ENCODE data around the gene SMARCC2.

The SMARCC2 gene

GRCh38 chr12:56146492-56147460, 42.5 kb downstream of the SMARCC2 start:
- DNase-seq = no peak

GRCh38 chr12:56145217-56145616, 44.1 kb downstream of the SMARCC2 start:
- DNase-seq = no peak

DNA sequence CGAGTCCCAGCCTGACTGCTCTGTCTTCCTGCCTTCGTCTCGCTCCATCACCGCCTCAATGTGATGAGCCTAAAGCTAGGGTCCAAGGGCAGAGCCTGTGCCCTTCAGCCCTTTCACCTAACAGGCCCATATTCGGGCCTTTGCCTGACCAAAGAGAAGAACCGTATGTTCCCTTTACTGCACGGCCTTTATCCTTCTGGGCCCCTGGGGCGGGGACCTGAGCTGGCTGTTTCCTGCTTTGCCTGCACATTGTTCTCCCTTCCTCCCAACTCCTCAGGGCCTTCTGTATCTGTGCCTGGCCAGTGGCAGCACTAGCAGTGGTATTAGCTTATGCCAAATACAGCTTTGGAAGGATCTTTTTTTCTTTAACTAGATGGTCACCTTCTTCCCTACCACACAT, 45.4 kb downstream of the SMARCC2 start:
- DNase-seq = no peak

- DNase-seq = no peak
These were observed 46.1 kb downstream of the SMARCC2 start for GRCh38 chr12:56143217-56143616.

- DNase-seq = peak in 1 of 2 donors; percentile 34
These were observed 47.1 kb downstream of the SMARCC2 start for GRCh38 chr12:56141946-56142784.

DNA sequence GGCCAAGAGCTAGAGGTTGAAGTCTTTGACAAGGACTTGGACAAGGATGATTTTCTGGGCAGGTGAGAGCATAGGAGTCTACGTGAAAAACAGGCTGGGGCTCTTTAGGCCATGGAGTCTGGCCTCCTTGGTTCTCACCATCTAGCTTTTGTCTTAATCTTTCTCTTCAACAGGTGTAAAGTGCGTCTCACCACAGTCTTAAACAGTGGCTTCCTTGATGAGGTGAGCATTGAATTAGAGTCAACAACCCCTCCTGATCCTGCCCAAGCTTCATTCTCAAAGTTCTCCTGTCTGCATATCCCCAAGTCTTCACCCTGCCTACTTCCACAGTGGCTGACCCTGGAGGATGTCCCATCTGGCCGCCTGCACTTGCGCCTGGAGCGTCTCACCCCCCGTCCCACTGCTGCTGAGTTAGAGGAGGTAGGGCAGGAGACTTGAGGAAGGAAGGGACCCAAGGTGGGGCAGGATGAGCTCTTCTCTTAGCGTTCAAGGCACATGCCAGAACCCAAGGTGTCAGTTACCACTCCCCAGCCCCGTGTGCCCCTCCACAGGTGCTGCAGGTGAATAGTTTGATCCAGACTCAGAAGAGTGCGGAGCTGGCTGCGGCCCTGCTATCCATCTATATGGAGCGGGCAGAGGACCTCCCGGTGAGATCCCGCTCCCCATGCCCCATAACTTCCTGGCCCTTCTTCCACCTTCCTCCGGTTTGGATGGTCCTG, 51.3 kb downstream of the SMARCC2 start:
- no peak for DNase-seq

GRCh38 chr12:56134897-56135296, 54.4 kb downstream of the SMARCC2 start:
- no peak for DNase-seq

GRCh38 chr12:56130876-56131275, 58.4 kb downstream of the SMARCC2 start:
- DNase-seq = no peak

GRCh38 chr12:56129942-56130495, 59.3 kb downstream of the SMARCC2 start:
- no peak for DNase-seq

DNA sequence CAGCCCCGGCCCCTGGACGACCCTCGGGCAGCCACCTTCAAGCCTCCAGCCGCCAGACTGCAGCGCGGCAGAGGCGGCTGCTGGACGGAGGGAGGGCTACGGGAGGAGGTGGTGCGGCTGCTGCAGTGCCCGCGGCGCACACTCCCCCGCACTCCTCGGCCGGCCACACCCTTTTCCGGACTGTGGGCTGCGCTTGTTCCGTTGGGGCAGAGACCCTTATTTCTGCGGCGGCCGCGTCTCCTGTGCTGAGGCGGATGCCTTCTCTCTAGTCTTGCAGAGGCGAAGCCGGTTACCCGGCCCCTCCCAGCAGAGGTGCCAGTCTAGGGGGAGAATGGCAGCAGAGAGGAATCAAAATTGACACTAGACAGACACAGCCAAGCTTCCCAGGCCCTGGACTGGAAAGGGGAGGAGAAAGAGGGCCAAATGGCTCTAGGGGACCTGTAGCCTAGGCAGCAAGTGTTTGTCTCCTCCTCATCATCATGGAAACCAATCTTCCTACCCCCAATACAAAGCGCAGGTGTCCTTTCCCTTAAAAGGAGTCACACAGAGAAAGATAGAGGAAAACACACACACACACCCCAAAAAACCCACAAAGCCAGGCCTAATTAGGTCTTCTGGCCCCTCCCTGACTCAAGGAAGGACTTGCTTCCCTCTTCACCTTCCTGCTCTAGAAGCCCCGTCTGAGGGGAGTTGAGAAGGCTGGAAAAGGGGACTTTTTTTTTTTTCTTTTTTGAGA, 59.9 kb downstream of the SMARCC2 start:
- peak; percentile 54 to 62 for DNase-seq

- peak; percentile 31 to 32 for DNase-seq
These were observed 60.5 kb downstream of the SMARCC2 start for GRCh38 chr12:56128670-56129205.

GRCh38 chr12:56127888-56128669, 61.2 kb downstream of the SMARCC2 start, which contains the start of gene ESYT1:
Gene ESYT1, plus strand, starts transcription at chr12:56128267. Its CDS starts 53 bp downstream, at chr12:56128320.
- DNase-seq = peak; percentile 99 to 100

DNA sequence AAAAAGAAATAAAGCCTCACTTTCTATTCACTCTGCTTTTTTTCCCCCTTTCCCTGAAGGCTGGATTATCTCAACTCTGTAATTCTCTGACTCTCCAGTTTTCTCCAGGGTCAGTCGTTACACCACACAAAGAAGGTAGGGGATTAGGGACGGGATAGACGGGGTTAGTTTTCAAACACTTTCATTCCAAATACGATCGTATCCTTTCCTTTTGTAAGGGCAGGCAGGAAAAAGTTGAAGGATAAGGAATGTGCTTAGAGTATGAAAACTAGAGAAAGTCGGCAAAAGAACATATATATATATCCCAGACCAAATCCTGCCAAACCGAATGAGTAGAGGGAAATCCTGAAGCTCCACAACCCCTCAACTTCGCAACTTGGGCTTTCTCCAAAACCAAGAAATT, 61.8 kb downstream of the SMARCC2 start:
- no peak for DNase-seq

GRCh38 chr12:56126732-56127239, 62.5 kb downstream of the SMARCC2 start:
- DNase-seq = peak; percentile 48 to 55

GRCh38 chr12:56124133-56124532, 65.2 kb downstream of the SMARCC2 start:
- no peak for DNase-seq

- DNase-seq = no peak
These were observed 66.6 kb downstream of the SMARCC2 start for GRCh38 chr12:56122637-56123036.

- no peak for DNase-seq
These were observed 67.9 kb downstream of the SMARCC2 start for GRCh38 chr12:56121204-56121870.

GRCh38 chr12:56120158-56120846, 69.0 kb downstream of the SMARCC2 start:
- no peak for DNase-seq

DNA sequence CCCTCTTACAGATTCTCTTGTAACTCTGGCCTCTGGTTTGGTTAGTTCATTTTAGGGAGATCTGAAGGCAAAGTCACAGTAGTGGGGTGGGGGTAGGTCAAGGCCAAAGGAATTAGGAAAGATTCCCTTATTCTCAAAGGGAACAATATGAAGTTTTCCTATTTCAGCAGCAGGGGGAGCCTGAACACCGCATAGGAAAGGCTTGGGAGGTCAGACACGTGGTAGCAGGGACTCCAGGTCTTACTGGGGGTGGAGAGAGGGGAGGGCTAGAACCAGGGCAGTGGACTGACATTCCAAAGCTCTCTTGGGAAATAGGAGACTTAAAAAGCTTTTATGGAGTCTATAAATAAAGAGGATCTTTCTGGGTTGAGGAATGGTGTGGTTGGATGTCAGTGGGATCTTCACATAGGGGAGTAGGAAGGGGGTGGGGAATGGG, 69.9 kb downstream of the SMARCC2 start:
- peak; percentile 78 to 86 for DNase-seq

Measured in inflammatory macrophage treated with lipopolysaccharide for 1 hour (primary cell).